HG03432 (cell line): ENCODE results near the gene NT5M.

Source experiments
- ATAC-seq: cut with Tn5 transposase; IDR thresholded peaks from one replicate; pipeline ENCODE4 v1.9.1; 2021; ENCODE audit warnings: mild to moderate bottlenecking, moderate library complexity; ENCODE audit not compliant: unreplicated experiment

NT5M gene

DNA sequence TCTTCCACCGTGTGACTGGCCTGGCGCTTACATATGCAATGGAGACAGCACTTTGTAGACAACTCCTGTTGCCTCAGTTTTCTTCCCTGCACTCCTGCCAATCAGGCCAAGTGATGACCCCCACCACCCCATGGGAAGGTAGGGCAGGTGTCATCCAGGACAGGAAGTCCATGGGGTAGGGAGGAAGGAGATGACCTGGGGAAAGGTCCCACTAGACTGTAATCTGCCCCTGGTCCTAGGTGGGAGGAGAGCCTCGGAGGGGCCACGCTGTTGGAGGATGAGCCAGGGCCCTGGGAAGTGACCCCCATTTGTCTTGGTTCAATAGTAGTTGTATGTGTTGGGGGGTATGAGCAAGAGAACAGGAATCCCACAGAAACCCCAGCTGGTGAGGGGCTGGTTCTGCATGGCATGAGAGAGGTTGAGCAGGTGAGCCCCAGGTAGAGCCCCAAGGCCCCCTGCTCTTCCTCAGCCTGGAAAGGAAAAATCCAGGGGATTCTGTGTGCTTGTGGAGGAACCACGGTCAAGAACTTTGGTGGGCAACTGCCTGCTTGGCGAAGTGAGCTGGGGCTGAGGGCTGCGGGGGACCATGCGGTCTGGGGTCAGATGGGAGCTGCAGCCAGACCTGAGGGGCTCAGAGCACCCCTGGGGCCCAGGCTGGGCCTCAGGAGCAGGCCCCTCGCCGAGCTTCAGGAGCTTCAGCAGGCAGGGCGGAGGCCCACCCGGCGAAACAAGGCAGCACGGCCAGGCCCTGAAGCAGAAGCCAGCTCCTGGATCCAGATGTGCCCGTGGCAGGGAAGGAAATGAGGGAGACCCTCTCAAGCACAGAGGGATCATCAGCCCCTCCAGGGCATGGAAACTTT lies 50.7 kb downstream of the NT5M start:
- no peak for ATAC-seq

DNA sequence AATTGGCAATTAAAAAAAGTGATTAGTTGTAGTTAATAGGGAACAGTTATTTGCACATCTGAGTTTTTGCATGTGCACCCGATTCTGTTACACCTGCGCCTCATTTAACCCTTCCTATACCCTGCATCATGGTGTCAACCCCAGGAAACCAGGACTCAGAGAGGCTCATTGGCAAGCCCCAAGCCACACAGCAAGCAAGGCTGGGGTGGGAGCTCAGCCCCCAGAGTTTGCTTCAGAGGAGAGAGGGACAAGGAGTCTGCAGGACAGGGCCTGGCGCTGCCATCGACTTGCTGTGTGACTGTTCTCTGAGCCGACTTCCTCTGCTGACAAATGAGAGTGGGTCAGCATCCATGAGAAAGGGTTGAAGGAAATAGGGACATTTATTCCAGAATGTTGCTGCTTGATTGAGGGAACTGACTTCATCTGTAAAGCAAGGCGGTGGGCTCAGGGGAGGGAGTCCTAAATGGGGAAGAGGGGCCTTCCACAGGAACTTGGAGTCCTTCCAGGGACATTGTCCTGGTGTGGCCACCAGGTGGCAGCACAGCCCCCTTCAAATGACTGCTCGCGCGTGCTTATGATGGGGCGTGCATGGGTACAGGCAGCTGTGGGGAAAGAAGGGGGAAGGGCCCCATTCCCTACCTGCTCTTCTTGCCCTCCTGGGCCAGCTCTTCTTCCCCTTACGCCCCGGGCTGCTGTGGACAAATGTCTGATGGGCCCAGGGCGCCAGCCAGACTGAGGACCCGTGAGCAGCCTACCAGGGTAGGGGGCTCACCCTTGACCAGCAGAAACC lies 51.6 kb downstream of the NT5M start:
- ATAC-seq, result no peak

DNA sequence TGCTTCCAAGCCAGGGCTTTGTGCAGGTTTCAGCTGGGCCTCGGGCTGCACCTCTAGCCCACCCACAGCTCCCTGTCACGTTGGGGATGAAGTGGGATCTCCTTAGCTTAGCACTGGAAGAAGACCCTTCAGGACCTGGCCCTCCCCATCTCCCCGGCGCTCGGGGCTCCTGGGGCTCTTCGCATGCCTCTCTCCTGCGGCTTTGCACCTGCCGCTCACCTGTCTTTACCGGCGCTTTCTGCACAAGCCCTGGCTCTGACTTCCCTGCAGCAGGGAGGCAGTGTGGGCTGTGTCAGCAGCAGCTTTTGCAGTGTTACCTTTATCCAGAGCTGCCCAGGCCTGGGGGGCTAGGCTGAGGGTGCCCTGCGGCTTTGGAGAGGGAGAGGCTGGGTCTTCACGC lies 52.3 kb downstream of the NT5M start:
- no peak for ATAC-seq

DNA sequence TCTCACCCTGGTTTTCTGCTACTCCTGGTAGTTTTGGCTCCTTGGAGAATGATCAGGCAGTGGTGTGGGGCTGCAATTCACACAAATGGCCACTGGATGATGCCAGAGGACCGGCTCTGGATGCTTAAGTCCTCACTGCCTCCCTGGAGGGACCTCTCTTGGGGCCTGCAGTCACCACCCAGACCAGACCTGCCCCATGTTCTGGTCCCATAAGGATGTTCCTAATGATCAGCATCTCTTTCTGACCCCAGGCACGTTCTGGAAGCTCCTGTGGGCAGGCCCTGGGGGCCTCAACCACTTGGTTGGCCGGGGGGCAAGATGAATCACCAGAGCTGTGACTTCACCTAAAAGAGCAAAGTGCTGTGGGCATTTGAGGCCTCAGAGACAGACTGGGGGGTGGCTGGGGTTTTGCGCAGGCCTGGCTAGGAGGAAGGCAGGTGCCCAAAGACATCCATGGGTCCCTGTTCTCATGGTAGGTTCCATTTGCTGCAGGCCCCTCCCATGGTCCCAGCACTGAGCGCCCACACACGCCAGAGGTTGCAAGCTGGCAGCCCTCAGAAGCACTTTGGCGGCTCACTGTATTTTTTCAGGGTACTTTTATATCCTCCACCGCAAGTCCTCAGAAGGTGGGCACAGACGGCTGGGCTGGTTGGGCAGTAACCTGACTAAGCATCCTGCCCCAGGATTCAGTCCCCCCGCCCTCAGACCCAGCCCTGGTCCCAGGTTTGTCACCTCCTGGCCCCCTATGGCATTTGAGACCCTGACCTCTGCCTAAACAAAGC lies 53.2 kb downstream of the NT5M start:
- no peak for ATAC-seq

DNA sequence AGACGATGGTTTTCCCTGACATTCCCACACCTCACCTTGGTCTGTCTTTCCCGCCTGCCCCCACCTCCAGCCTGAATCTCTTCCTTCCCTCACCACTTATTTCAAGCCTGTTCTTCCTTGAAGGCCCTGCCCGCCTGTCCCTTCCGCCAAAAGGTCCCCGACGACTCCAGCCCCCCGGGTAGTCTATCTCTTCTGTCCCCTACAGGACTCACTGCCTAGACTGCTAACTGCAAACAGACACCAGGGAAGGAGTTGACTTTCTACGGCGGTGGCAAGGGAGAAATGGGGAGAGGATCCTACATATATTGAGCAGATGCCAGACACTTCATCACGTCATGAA lies 53.7 kb downstream of the NT5M start:
- no peak for ATAC-seq

DNA sequence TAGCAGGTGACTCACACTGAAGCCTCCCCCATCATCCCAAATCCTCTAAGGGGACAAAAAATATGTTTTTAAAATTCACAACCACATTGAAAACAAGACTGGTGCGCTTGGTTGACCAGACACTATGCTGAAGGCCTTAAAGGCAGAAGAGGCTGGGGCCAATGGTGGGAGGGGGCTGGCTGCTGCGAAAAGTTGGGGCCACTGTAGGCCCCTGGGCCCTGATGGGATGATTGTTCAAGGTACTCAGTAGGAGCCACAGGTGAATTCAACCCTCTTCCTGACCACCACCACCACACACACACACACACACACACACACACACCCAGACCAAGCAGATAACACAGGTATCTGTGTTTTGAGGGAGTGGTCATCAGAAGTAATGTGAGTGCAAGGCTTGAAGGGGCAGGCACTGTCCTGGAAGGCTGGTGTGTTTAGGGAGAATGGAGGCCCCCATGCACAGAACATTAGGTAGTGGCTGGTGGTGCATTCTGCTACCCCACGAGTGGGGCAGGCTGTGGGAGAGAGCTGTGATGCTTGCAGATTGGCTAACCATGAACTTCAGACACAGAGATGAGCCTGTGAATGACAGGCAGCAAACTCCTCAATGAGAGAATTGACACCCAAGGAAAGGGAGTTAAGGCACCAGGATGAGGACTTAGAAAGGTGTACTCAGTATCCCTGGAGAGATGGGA lies 55.0 kb downstream of the NT5M start:
- no peak for ATAC-seq

DNA sequence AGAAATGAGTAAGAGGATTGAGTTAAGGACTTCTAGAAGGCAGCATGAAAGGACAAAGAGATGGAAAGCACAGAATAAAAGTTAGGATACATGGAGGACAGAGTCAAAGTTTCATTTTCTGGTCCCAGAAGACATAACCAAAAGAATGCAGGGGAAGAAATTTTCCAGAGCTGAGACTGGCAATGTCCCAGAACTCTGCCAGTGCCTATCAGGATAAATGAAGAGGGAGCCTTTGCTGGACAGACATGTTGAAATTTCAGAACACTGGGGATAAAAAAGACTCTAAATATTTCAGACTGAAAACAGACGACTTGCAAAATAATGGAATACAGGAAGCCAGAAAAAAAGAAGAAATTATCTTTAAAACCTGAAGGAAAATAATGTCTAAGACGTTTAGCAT lies 55.7 kb downstream of the NT5M start:
- ATAC-seq, result no peak

DNA sequence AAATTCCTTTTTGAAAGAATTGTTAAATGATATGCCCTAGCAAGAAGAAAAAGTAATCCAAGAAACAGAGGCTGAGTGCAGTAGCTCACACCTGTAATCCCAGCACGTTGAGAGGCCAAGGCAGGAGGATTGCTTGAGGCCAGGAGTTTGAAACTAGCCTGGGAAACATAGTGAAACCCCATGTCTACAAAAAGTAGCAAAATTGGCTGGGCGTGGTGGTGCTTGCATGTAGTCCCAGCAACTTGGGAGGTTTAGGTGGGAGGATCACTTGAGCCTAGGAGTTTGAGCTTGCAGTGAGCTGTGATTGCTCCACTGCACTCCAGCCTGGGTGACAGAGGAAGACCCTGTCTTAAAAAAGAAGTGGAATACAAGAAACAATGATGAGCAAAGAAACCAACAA lies 56.1 kb downstream of the NT5M start:
- no peak for ATAC-seq

DNA sequence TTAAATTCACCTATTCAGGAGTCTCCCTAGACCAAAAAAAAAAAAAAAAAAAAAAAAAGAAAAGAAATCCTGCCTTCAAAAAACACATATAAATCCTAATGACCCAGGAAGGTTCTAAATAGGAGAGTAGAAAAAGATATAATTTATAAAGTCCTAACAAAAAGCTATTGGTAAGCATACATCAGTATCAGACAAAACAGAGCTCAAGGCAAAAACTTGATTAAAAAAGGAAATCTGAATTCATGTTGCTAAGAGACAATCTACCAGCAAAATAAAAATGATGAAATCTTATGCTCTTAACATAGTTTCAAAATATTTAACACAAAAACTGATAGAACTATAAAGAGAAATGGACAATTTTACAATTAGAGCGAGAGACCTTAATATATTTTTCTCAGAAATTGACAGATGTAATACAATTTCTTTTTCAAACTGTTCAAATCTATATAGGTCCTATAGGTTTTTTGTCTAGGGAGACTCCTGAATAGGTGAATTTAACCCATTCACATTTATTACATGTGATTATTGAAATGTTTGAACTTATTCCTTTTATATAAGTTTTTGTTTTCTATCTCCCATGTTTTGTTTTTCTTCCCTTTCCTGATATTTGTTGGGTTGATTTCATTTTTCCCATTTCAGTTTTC lies 57.0 kb downstream of the NT5M start:
- ATAC-seq, result no peak

DNA sequence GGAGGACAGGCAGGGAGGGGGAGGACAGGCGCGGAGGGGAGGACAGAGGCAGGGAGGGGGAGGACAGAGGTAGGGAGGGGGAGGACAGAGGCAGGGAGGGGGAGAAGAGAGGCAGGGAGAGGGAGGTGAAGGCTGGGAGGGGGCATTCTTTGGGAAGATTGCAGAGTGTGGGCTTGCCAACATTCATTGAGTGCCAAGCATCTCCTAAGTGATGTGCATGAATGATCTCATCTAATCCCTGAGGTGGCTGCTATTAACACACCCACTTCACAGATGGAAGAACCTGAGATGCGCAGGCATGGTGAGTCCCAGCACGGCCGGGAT lies 58.3 kb downstream of the NT5M start:
- ATAC-seq, result no peak

DNA sequence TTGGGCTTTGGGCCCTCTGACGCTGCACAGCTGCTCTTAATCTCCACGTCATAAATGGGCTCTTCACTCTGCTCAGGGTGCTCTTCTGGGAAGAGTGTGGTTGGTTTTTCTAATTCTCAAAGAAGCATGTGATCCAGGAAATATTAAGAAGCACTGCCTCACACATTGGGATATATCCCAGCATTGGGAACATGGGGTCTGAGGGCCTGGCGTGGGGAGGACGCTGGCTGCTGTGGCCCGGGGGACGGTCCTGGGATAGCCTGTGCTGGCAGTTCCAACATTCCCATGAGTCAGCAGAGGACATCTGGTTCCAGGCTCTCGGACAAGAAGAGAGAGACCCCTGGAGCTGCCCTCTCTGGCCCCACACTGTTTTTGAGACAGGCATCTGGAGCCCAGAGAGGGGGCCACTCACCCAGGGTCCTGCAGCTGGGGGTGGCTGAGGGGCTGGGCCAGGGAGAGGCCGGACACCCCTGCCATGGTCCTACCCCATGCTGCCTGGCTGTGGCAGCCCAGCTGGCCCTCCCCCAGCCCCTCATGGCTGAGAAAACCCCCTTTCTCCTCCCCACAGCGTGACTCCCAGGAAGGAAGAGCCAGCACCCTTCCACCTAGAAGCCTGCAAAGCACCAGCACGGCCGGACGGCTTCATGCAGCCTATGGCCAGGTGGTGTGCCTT lies 58.8 kb downstream of the NT5M start:
- ATAC-seq, result no peak

DNA sequence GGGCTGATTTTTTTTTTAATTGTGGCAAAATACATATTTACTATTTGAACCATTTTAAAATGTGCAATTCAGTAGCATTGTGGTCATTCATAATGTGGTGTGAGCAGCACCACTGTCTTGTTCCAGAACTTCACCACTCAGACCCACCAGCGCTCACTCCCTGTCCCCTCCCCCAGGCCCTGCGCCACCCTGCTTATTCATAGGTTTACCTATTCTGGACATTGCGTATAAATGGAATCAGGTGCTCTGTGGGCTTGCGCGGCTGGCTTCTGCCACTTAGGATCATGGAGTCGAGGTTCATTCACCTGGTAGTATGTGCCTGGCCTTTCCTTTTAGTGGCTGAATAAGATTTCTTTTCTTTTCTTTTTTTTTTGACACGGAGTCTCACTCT lies 59.4 kb downstream of the NT5M start:
- ATAC-seq, result no peak

DNA sequence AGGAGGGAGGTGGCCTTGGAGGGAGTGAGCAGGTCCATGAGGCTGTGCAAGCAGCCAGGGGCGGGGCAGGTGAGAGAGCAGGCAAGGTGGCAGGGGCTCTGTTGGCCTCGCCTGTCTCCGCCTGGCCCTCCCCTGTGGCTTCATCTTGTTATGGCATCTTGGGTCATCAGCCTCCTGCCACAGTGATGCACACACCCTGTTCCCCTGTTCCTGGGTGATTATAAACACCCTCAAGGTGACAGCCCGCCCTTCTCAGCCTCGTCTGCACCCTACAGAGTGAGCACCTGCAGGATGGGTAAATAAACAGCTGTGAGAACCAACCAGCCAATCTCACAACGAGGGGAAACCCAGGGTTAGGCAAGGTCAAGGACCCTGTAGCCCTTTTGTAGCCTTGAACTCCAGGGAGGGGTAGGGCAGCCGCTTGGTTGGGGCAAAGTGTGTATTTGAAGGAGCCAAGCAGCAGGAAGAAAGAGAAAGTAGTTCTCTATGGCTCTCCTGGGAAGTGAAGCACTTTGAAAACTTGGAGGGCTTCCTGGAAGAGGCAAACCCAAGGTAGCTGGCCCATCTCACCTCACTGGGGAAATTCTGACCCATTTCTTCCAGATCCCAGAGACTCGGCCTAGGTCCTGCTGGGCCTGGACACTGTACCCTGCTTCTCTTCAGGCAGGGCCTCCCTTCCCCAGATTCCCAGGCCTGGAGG lies 60.6 kb downstream of the NT5M start:
- ATAC-seq, result no peak

DNA sequence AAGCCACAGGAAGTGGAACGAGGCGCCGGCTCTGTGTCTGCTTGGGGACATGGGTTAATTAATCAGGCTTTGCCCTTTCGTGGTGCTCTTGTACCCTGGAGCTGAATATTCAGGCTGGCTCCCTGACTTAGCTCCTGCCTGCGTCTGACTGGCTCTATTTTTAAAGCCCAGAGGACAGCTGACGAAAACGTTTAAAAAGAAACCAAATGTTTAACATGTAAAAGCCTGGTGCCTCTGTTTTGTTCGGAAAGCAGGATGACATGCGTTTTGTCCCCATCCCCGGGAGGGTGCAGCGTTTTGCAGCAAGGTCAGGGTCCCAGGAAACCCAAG lies 61.1 kb downstream of the NT5M start:
- ATAC-seq, result no peak

DNA sequence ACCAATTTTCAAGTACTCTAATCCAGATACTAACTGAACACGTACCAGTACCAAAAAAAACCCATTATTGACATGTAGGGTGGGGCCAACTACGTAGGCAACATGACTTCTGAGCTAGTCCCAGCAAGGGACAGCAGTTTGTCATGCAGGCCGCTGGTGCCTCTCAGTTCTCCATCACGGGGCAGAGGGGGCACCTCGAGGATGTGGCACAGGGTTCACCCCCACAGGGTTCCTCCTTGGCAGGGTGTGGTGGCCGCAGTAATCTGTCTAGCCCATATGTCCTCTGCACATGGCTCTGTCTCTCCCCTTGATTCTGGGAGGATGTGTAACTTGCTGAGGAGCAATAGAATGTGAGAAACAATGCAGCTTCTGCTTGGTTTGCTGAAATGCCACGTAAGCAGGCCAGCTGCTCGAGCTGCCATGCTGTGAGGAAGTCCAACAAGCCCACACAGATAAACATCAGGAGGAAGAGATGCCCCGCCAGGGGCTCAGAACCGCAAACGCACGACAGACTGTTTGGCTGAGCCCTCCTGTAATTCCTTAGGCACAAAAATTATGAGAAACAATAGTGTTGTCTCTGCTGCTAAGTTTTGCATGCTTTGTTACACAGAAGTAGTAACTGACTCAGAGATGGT lies 62.4 kb downstream of the NT5M start:
- no peak for ATAC-seq

DNA sequence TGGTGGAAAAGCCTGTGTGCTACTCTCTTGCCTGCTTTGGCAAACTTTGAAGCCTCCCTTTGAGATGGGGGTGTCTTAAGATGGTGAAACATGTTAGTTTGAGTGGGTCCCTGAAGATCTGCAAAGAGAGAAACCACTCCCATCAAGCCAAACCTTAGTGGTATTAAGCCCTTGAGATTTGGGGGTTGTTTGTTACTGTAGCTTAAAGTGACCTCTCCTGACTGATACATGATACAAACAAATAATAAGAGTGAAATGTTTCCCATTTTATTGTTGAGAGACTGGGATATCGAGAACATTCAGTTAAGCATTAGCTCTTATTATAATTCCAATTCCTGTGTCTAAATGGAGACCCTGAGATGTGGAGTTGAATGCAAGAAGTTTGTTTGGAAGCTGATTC lies 63.1 kb downstream of the NT5M start:
- no peak for ATAC-seq

DNA sequence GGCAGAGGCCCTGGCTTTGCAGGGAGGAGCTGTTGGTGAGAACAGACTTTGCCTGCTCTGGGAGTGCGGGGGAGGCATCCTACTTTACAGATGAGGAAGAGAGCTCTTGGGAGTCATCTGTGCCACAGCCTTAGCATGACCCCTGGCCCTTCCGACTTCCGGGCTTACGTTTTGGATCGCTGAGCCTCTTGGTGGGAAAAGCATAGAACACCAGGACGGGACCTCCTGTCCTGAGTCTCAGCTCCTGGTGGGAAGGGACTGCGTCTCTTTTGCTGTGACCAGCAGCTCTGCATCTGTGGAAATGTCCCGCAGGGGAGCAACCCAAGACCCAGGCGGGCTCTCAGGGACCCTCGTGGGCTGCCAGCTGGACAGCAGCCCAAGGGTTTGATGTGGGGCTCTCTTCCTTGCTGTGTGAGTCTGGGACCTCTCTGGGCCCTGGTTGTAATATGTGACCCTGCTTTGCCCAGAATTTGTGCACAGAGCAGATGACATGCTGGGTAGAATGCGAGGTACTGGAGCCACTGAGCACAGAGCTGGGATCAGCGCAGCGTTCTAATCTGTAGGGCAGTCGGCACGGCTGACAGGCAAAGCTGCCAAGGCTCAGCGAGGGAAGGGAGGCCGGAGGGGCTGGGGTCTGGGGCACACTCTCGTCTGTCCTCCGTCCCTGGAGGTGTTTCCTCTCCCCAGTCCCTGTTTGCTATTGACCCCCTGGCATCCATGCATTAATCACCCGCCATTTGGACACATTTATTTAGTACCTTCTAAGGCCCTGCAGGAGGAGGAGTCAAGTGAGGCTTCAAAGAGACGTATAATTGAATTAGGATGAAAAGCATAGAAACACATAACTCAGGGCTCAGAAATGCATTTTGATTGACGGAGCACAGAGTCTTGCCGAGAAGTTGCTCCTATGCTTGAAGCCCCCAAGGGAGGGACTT lies 64.0 kb downstream of the NT5M start:
- ATAC-seq, result no peak

DNA sequence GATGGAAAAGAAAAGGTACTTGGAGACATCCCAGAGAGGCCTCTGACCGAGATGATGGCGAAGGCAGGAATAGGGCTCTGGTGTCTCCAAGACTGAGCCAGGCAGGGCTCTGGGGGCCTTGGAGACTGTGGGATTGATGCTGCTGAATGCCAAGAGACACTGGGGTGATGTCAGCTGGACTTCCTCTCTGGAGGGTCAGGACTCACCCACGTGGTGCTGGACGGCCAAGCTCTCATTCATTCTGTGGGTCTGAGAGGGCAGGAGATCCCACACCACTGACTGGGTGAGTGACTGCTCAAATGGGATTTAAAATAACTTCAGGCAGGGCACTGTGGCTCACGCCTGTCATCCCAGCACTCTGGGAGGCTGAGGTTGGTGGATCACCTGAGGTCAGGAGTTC lies 64.8 kb downstream of the NT5M start:
- ATAC-seq, result no peak
